ENCODE measurements around the gene XKR7. TPM values are rescaled to one million over a fixed set of nuclear protein-coding genes. Genes with fewer than 3 reads are reported as not detected.
"Not testable (repeated sequence)": the region's sequence is repeated elsewhere in the genome, so short reads cannot be mapped to it uniquely, and the experiment has no call there.

XKR7 gene
- total RNA-seq, 1 donor from 2014 or later, result 0.08 TPM

DNA sequence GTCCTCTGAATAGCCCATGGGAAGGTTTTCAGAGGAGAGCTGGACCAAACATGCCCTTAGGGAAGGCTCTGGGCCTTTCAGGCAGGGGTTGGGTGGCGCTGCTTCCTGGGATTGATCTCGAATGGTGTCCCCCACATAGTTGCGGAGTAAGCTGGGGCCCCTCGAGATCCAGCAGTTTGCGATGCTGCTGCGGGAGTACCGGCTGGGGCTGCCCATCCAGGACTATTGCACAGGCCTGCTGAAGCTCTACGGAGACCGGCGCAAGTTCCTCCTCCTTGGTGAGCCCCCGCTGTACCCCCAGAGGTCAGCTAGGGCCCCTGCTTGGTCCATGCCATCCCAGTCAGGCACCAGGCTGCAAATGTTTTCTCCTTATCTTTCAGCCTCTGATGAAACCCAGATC, 61.6 kb downstream of the XKR7 start:
- peaks cover 41% of the 10 kb centered on the region for H3K27me3 ChIP-seq (ENCODE audit: control insufficient read depth, insufficient read depth, low read length)
- H3K4me3 ChIP-seq (ENCODE audit: low read depth, low read length), result no peak overlapping the region
- DNase-seq (ENCODE audit: low read depth), result no peak
- H3K36me3 ChIP-seq (ENCODE audit: control insufficient read depth, insufficient read depth, low read length), result no peaks in the 10 kb centered on the region
- no peak for TF ChIP-seq CTCF (IDR thresholded peaks at IDR 0.05; ENCODE audit: insufficient read depth, low read length, poor library complexity, severe bottlenecking)

DNA sequence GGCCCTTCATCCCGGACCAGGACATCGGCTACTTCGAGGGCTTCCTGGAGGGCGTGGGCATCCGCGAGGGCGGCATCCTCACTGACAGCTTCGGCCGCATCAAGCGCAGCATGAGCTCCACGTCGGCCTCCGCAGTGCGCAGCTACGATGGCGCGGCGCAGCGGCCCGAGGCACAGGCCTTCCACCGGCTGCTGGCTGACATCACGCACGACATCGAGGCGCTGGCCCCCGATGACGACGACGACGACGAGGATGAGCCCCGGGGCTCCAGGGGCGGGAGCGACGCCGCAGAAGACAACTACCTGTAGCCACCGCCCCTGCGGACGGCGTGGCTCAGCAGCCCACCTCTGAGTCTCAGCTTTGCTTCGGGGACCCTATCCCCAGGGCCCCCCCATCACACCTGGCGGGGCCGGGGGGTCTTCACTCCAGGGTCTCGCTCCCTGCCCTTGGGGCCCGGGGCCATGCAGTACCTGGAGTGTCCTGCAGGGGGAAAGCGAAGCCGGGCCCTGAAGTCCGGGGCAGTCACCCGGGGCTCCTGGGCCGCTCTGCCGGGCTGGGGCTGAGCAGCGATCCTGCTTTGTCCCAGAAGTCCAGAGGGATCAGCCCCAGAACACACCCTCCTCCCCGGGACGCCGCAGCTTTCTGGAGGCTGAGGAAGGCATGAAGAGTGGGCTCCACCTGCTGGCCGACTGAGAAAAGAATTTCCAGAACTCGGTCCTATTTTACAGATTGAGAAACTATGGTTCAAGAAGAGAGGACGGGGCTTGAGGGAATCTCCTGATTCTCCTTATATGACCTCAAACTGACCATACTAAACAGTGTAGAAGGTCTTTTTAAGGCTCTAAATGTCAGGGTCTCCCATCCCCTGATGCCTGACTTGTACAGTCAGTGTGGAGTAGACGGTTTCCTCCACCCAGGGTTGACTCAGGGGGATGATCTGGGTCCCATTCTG, 63.3 kb downstream of the XKR7 start:
- TF ChIP-seq CTCF (IDR thresholded peaks at IDR 0.05; ENCODE audit: insufficient read depth, low read length, poor library complexity, severe bottlenecking), result peak; percentile 98
- H3K36me3 ChIP-seq (ENCODE audit: control insufficient read depth, insufficient read depth, low read length), result no peaks in the 10 kb centered on the region
- peaks cover 38% of the 10 kb centered on the region for H3K27me3 ChIP-seq (ENCODE audit: control insufficient read depth, insufficient read depth, low read length)
- H3K4me3 ChIP-seq (ENCODE audit: low read depth, low read length), result peak overlapping the region; percentile 8
- DNase-seq (ENCODE audit: low read depth), result peak; percentile 31

DNA sequence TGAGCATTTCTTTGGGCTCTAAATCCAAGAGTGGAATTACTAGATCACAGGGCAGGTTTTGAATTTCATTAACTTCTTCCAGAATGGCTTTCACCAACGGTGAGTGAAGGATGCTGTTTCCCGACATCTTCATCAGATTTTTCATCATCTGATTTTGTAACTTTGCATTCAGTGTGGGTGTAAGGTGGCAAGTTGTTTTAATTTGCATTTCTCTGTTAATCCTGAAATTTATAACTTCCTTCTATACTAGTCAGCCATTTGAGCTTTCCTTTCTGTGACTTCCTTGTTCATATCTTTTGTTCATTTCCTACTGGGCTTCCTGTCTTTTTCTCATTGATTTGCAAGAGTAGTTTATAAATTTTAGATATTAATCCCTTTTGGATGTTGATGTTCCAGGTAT, 65.4 kb downstream of the XKR7 start:
- Histone ChIP-seq H3K36me3 (ENCODE audit: control insufficient read depth, insufficient read depth, low read length) (no peaks in the 10 kb centered on the region), H3K27me3 (ENCODE audit: control insufficient read depth, insufficient read depth, low read length) (peaks cover 37% of the 10 kb centered on the region), H3K4me3 (ENCODE audit: low read depth, low read length) (no peak overlapping the region)
- no peak for TF ChIP-seq CTCF (IDR thresholded peaks at IDR 0.05; ENCODE audit: insufficient read depth, low read length, poor library complexity, severe bottlenecking)
- DNase-seq (ENCODE audit: low read depth), result no peak

GRCh38 chr20:32033721-32034120, 65.8 kb downstream of the XKR7 start:
- not testable (repeated sequence) for H3K4me3 ChIP-seq (ENCODE audit: low read depth, low read length); H3K36me3 ChIP-seq (ENCODE audit: control insufficient read depth, insufficient read depth, low read length); DNase-seq (ENCODE audit: low read depth)
- peaks cover 35% of the 10 kb centered on the region for H3K27me3 ChIP-seq (ENCODE audit: control insufficient read depth, insufficient read depth, low read length)

- no peak for DNase-seq (ENCODE audit: low read depth)
- Histone ChIP-seq H3K4me3 (ENCODE audit: low read depth, low read length) (no peak overlapping the region), H3K36me3 (ENCODE audit: control insufficient read depth, insufficient read depth, low read length) (no peaks in the 10 kb centered on the region), H3K27me3 (ENCODE audit: control insufficient read depth, insufficient read depth, low read length) (peaks cover 30% of the 10 kb centered on the region)
- TF ChIP-seq CTCF (IDR thresholded peaks at IDR 0.05; ENCODE audit: insufficient read depth, low read length, poor library complexity, severe bottlenecking), result no peak
Measured at GRCh38 chr20:32034581-32035425, 66.9 kb downstream of the XKR7 start.

DNA sequence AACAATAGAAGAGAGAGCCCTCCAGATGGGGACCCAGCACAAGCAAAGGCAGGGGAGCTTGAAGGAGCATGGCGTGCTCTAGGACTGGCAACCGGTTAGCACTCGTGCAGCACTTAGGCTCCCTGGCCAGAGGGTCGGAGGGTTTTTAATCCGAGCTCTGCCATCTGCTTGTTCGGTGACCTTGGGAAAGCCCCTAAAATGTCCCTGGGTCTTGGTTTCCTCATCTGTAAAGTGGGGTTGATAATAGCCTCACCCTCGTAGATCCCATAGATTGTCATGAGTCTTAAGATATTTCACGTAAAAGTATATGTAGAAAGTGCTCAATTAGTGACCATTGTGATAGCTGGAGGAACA, 67.5 kb downstream of the XKR7 start:
- H3K36me3 ChIP-seq (ENCODE audit: control insufficient read depth, insufficient read depth, low read length), result no peaks in the 10 kb centered on the region
- no peak for DNase-seq (ENCODE audit: low read depth)
- H3K4me3 ChIP-seq (ENCODE audit: low read depth, low read length), result no peak overlapping the region
- H3K27me3 ChIP-seq (ENCODE audit: control insufficient read depth, insufficient read depth, low read length), result peaks cover 29% of the 10 kb centered on the region
- TF ChIP-seq CTCF (IDR thresholded peaks at IDR 0.05; ENCODE audit: insufficient read depth, low read length, poor library complexity, severe bottlenecking), result no peak

Measured in kidney epithelial cell (primary cell).